ENCODE measurements around the gene ZNF226. TPM values are rescaled to one million over a fixed set of nuclear protein-coding genes. Genes with fewer than 3 reads are reported as not detected.
"Not testable (repeated sequence)": the region's sequence is repeated elsewhere in the genome, so short reads cannot be mapped to it uniquely, and the experiment has no call there.

Gene ZNF226
- total and polyA plus RNA-seq, 4 experiments from 2014 or later = 23.4 to 55.6 (median 38.1) TPM

GRCh38 chr19:44204772-44205171 lies 39.9 kb downstream of the ZNF226 start:
- Histone ChIP-seq H3K27me3 (ENCODE audit: insufficient read depth, low read length) (no peaks in the 10 kb centered on the region), H3K9me3 (ENCODE audit: control insufficient read depth in 1 of 2, low read length in 2 of 2) (no peaks in the 10 kb centered on the region), H3K36me3 (ENCODE audit: insufficient read depth, low read length) (no peaks in the 10 kb centered on the region), H3K27ac (ENCODE audit: low read depth, low read length) (no peak overlapping the region), H3K4me3 (ENCODE audit: low read length in 2 of 2) (no peak overlapping the region), H3K4me1 (ENCODE audit: insufficient read depth, low read length) (peaks cover 5% of the 10 kb centered on the region)
- no peak overlapping the region for H3K27ac Mint-ChIP-seq
- peaks cover 5 to 11% (median 9%) of the 10 kb centered on the region in 4 donors for H3K4me1 Mint-ChIP-seq
- ChIA-PET CTCF (ENCODE audit: partially characterized antibody) (no interaction called here), POLR2A (ENCODE audit: partially characterized antibody) (no interaction called here)
- peaks cover 3 to 56% (median 29%) of the 10 kb centered on the region in 8 donors for H3K9me3 Mint-ChIP-seq
- no peak overlapping the region for H3K4me3 Mint-ChIP-seq
- H3K36me3 Mint-ChIP-seq = peaks cover 10 to 13% of the 10 kb centered on the region in 2 donors
- intact Hi-C loops (cut with micrococcal nuclease) = no loop called here
- DNase-seq = no peak
- peaks cover 0 to 7% of the 10 kb centered on the region in 2 donors for H3K27me3 Mint-ChIP-seq

- DNase-seq = peak; percentile 61 to 77 (median 75)
- H3K4me3 Mint-ChIP-seq = peak overlapping the region; percentile 89 to 95 (median 95)
- peaks cover 3 to 45% (median 23%) of the 10 kb centered on the region in 8 donors for H3K9me3 Mint-ChIP-seq
- H3K27me3 ChIP-seq (ENCODE audit: insufficient read depth, low read length) = no peaks in the 10 kb centered on the region
- H3K27me3 Mint-ChIP-seq = peaks cover 0 to 6% of the 10 kb centered on the region in 2 donors
- peaks cover 10 to 16% of the 10 kb centered on the region in 2 donors for H3K36me3 Mint-ChIP-seq
- H3K36me3 ChIP-seq (ENCODE audit: insufficient read depth, low read length) = no peaks in the 10 kb centered on the region
- intact Hi-C loops (cut with micrococcal nuclease) = loop anchor here (1.0 kb wide), 3 partner anchors 43 to 205 kb away; partner anchors contain the start of genes ZNF225 and ZNF230
- POLR2A ChIA-PET (ENCODE audit: partially characterized antibody) = interaction anchor here (0.7 to 2.6 kb wide), 10 partner anchors 9 to 293 kb away, joined by 3 to 35 read pairs (median 4); partner anchors contain the start of genes ZNF180, ZNF226, ZNF235 and ZNF45
- peak overlapping the region; percentile 72 to 73 for H3K4me3 ChIP-seq (ENCODE audit: low read length in 2 of 2)
- H3K4me1 Mint-ChIP-seq = peaks cover 5 to 14% (median 10%) of the 10 kb centered on the region in 4 donors
- peak overlapping the region; percentile 60 for H3K27ac ChIP-seq (ENCODE audit: low read depth, low read length)
- CTCF ChIA-PET (ENCODE audit: partially characterized antibody) = interaction anchor here (1.3 kb wide), 1 partner anchor 113 kb away, joined by 3 read pairs; no protein-coding TSS in a partner anchor
- H3K9me3 ChIP-seq (ENCODE audit: control insufficient read depth in 1 of 2, low read length in 2 of 2) = no peaks in the 10 kb centered on the region
- H3K27ac Mint-ChIP-seq = peak overlapping the region; percentile 61 to 95 (median 90)
- H3K4me1 ChIP-seq (ENCODE audit: insufficient read depth, low read length) = peaks cover 5% of the 10 kb centered on the region
These were observed 42.4 kb downstream of the ZNF226 start for GRCh38 chr19:44207126-44207803.

GRCh38 chr19:44212250-44212865 lies 47.5 kb downstream of the ZNF226 start, which contains the start of gene ZNF227:
Gene ZNF227 (plus strand): TSS chr19:44212532. CDS start chr19:44217793, 5,261 bp downstream.
- no peaks in the 10 kb centered on the region for H3K27me3 ChIP-seq (ENCODE audit: insufficient read depth, low read length)
- no peaks in the 10 kb centered on the region for H3K27me3 Mint-ChIP-seq
- ChIA-PET POLR2A (ENCODE audit: partially characterized antibody) (interaction anchor here (0.6 to 2.1 kb wide), 10 partner anchors 20 to 1255 kb away, joined by 3 to 17 read pairs (median 5); partner anchors contain the start of genes FOSB, ZNF180, ZNF223 and ZNF226), CTCF (ENCODE audit: partially characterized antibody) (interaction anchor here (0.6 to 1.6 kb wide), 5 partner anchors 47 to 442 kb away, joined by 3 to 4 read pairs (median 3); partner anchors contain the start of gene ZNF226)
- H3K4me1 ChIP-seq (ENCODE audit: insufficient read depth, low read length) = peaks cover 17% of the 10 kb centered on the region
- H3K4me3 ChIP-seq (ENCODE audit: low read length in 2 of 2) = peak within 1 kb of the TSS; percentile 52 to 93
- H3K9me3 Mint-ChIP-seq = peaks cover 0 to 19% (median 2%) of the 10 kb centered on the region in 8 donors
- intact Hi-C loops (cut with micrococcal nuclease) = loop anchor here (1.0 to 2.0 kb wide), 6 partner anchors 47 to 288 kb away; partner anchors contain the start of genes ZNF180, ZNF225, ZNF226 and ZNF230
- peaks cover 25 to 39% of the 10 kb centered on the region in 2 donors for H3K36me3 Mint-ChIP-seq
- H3K27ac ChIP-seq (ENCODE audit: low read depth, low read length) = peak within 1 kb of the TSS; percentile 78
- peaks cover 20 to 34% (median 23%) of the 10 kb centered on the region in 4 donors for H3K4me1 Mint-ChIP-seq
- peak; percentile 73 to 86 (median 79) for DNase-seq
- peak within 1 kb of the TSS; percentile 96 to 99 (median 98) for H3K4me3 Mint-ChIP-seq
- H3K36me3 ChIP-seq (ENCODE audit: insufficient read depth, low read length) = peaks cover 4% of the 10 kb centered on the region
- H3K27ac Mint-ChIP-seq = peak within 1 kb of the TSS; percentile 85 to 99 (median 97)
- H3K9me3 ChIP-seq (ENCODE audit: control insufficient read depth in 1 of 2, low read length in 2 of 2) = no peaks in the 10 kb centered on the region

GRCh38 chr19:44212866-44213346 lies 48.0 kb downstream of the ZNF226 start:
- no peaks in the 10 kb centered on the region for H3K27me3 Mint-ChIP-seq
- H3K27me3 ChIP-seq (ENCODE audit: insufficient read depth, low read length) = no peaks in the 10 kb centered on the region
- peak overlapping the region; percentile 96 to 99 (median 98) for H3K4me3 Mint-ChIP-seq
- H3K4me3 ChIP-seq (ENCODE audit: low read length in 2 of 2) = peak overlapping the region; percentile 52 to 93
- ChIA-PET CTCF (ENCODE audit: partially characterized antibody) (interaction anchor here (0.7 to 1.6 kb wide), 3 partner anchors 48 to 442 kb away, joined by 3 read pairs; partner anchors contain the start of gene ZNF226), POLR2A (ENCODE audit: partially characterized antibody) (interaction anchor here (0.6 to 2.1 kb wide), 9 partner anchors 21 to 288 kb away, joined by 3 to 17 read pairs (median 4); partner anchors contain the start of genes ZNF180, ZNF223, ZNF226 and ZNF235)
- no peak for DNase-seq
- peak overlapping the region; percentile 85 to 99 (median 97) for H3K27ac Mint-ChIP-seq
- peaks cover 0 to 18% (median 2%) of the 10 kb centered on the region in 8 donors for H3K9me3 Mint-ChIP-seq
- peaks cover 20 to 31% (median 24%) of the 10 kb centered on the region in 4 donors for H3K4me1 Mint-ChIP-seq
- peaks cover 31 to 40% of the 10 kb centered on the region in 2 donors for H3K36me3 Mint-ChIP-seq
- intact Hi-C loops (cut with micrococcal nuclease) = loop anchor here (1.0 to 2.0 kb wide), 6 partner anchors 48 to 287 kb away; partner anchors contain the start of genes ZNF180, ZNF225, ZNF226 and ZNF230
- peaks cover 13% of the 10 kb centered on the region for H3K4me1 ChIP-seq (ENCODE audit: insufficient read depth, low read length)
- H3K9me3 ChIP-seq (ENCODE audit: control insufficient read depth in 1 of 2, low read length in 2 of 2) = no peaks in the 10 kb centered on the region
- H3K27ac ChIP-seq (ENCODE audit: low read depth, low read length) = peak overlapping the region; percentile 78
- peaks cover 10% of the 10 kb centered on the region for H3K36me3 ChIP-seq (ENCODE audit: insufficient read depth, low read length)

GRCh38 chr19:44219926-44220325 lies 55.0 kb downstream of the ZNF226 start:
- H3K27ac Mint-ChIP-seq; H3K9me3 ChIP-seq (ENCODE audit: control insufficient read depth in 1 of 2, low read length in 2 of 2); H3K4me1 ChIP-seq (ENCODE audit: insufficient read depth, low read length); CTCF ChIA-PET (ENCODE audit: partially characterized antibody); H3K4me3 ChIP-seq (ENCODE audit: low read length in 2 of 2); H3K4me3 Mint-ChIP-seq; H3K27ac ChIP-seq (ENCODE audit: low read depth, low read length); intact Hi-C loops (cut with micrococcal nuclease); POLR2A ChIA-PET (ENCODE audit: partially characterized antibody); DNase-seq; H3K27me3 Mint-ChIP-seq; H3K27me3 ChIP-seq (ENCODE audit: insufficient read depth, low read length): not testable (repeated sequence)
- Mint-ChIP-seq H3K4me1 (peaks cover 7 to 25% (median 15%) of the 10 kb centered on the region in 4 donors), H3K36me3 (peaks cover 53 to 71% of the 10 kb centered on the region in 2 donors), H3K9me3 (peaks cover 0 to 48% (median 16%) of the 10 kb centered on the region in 8 donors)
- H3K36me3 ChIP-seq (ENCODE audit: insufficient read depth, low read length) = peaks cover 17% of the 10 kb centered on the region

GRCh38 chr19:44220761-44221160 lies 55.9 kb downstream of the ZNF226 start:
- H3K9me3 ChIP-seq (ENCODE audit: control insufficient read depth in 1 of 2, low read length in 2 of 2); intact Hi-C loops (cut with micrococcal nuclease); H3K27me3 ChIP-seq (ENCODE audit: insufficient read depth, low read length); CTCF ChIA-PET (ENCODE audit: partially characterized antibody); H3K27ac ChIP-seq (ENCODE audit: low read depth, low read length); H3K27ac Mint-ChIP-seq; POLR2A ChIA-PET (ENCODE audit: partially characterized antibody); H3K4me3 Mint-ChIP-seq; H3K4me1 ChIP-seq (ENCODE audit: insufficient read depth, low read length); H3K4me3 ChIP-seq (ENCODE audit: low read length in 2 of 2); DNase-seq; H3K27me3 Mint-ChIP-seq: not testable (repeated sequence)
- Mint-ChIP-seq H3K4me1 (peaks cover 6 to 19% (median 14%) of the 10 kb centered on the region in 4 donors), H3K9me3 (peaks cover 0 to 51% (median 21%) of the 10 kb centered on the region in 8 donors), H3K36me3 (peaks cover 56 to 71% of the 10 kb centered on the region in 2 donors)
- H3K36me3 ChIP-seq (ENCODE audit: insufficient read depth, low read length) = peaks cover 17% of the 10 kb centered on the region

Data from CD4-positive, alpha-beta memory T cell (primary cell).